ENCODE measurements around the gene RIC3.

Gene RIC3

DNA sequence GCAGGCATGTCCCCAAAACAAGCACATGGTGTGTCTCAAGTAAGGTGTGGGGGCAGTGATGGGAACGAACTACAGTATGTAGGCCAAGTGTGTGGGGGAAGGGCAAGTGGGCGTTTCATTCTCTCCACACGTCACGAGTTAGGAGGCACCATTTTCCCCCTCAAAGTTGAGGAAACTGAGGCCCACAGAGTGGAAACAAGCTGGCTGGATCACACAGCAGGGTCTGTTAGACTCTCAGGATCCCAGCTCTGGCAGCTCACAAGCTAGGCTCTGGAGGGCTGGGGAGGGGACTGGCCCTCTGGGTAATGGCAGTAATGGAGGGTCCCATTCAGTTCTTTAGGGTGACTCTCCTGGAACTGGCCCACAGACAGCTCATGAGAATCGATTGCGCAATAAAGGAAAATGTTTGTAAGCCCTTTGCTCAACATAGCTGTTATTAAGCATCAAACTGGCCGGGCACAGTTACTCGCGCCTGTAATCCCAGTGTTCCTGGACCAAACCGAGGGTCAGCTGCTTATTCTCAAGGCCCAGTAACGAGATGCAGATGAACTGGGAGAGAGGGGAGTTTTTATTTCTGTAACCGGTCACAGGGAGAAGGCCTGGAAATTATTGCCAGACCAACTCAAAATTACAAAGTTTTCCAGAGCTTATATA lies 111.9 kb downstream of the RIC3 start:
- no peaks in the 10 kb centered on the region for H3K4me1 ChIP-seq (ENCODE audit: low read length)

More for the DNA sequence above, 111.9 kb downstream of the RIC3 start:
- Histone ChIP-seq H3K4me2 (ENCODE audit: low read length) (no peak overlapping the region), H3K79me2 (ENCODE audit: low read length) (no peaks in the 10 kb centered on the region), H3K9ac (ENCODE audit: low read length) (no peak overlapping the region), H3K27me3 (ENCODE audit: low read depth, low read length) (peaks cover under 1% of the 10 kb centered on the region; the same call in 1 of the 2 replicates), H4K20me1 (ENCODE audit: insufficient read depth, low read length) (no peaks in the 10 kb centered on the region), H3K27ac (ENCODE audit: low read length) (no peak overlapping the region), H3K4me3 (ENCODE audit: low read length) (no peak overlapping the region), H2AFZ (ENCODE audit: low read depth, low read length) (no peak overlapping the region), H3K9me3 (ENCODE audit: insufficient read depth, low read length) (no peaks in the 10 kb centered on the region), H3K36me3 (replicated peaks; ENCODE audit: low read depth, low read length) (no peaks in the 10 kb centered on the region)
- no peak for TF ChIP-seq EZH2phosphoT487 (IDR thresholded peaks at IDR 0.05; ENCODE audit: low read depth)
- TF ChIP-seq, protein P1, sequence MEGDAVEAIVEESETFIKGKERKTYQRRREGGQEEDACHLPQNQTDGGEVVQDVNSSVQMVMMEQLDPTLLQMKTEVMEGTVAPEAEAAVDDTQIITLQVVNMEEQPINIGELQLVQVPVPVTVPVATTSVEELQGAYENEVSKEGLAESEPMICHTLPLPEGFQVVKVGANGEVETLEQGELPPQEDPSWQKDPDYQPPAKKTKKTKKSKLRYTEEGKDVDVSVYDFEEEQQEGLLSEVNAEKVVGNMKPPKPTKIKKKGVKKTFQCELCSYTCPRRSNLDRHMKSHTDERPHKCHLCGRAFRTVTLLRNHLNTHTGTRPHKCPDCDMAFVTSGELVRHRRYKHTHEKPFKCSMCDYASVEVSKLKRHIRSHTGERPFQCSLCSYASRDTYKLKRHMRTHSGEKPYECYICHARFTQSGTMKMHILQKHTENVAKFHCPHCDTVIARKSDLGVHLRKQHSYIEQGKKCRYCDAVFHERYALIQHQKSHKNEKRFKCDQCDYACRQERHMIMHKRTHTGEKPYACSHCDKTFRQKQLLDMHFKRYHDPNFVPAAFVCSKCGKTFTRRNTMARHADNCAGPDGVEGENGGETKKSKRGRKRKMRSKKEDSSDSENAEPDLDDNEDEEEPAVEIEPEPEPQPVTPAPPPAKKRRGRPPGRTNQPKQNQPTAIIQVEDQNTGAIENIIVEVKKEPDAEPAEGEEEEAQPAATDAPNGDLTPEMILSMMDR (IDR thresholded peaks at IDR 0.05; ENCODE audit: low read depth, low read length) = no peak
